Heart left ventricle (tissue), 13 donors: ENCODE data around the gene LECT2.

Source experiments
- POLR2A ChIP-seq, 2 donors: fragments of 450-650 bp; IDR thresholded peaks; one replicate each; pipeline ENCODE4 v1.6.1; 2017; ENCODE audit warnings: antibody characterized with exemption in 2 of 2, mild to moderate bottlenecking in 2 of 2, moderate library complexity in 2 of 2
- TF ChIP-seq, protein P1 (sequence below), 12 donors: fragments of 200-600 bp; sonication (generic) in 4 of 12; IDR thresholded peaks; one replicate each; pipeline versions ENCODE4 v1.5.0 to v1.8.0; 2018 to 2022; ENCODE audit warnings: antibody characterized with exemption in 12 of 12, mild to moderate bottlenecking in 5 of 12
- donor health status: ischemic (EF 13 %, LVEDD 7.1; RV severe dilation, severe dysfunction).
- donor health status: DM: no; HTN: yes; CAD: no.
- donor health status: DM: no; HTN: no; CAD: no.
- donor health status: ischemic (EF 25% LVEDD 6.9; RV normal size, moderate dysfunction).
- donor health status: ischemic (EF 25% LVEDD 5.7; RV mildly dilated, moderate dysfunction).
- donor health status: ischemic (EF 35%, LVEDD 5.7; RV mildly dilated, moderate dysfunction).
- donor health status: nonischemic (EF 11% LVEDD 7.7; RV severe dilation, severe dysfunction).
- donor health status: DM: yes; HTN: yes; CAD: no.
- donor health status: PGD.
- donor health status: ischemic (EF 29% LVEDD 5.4; RV normal size, mild dysfunction).
- donor health status: nonischemic (EF 23%, LVEDD 6.1; RV moderate dilation, normal function).

DNA sequence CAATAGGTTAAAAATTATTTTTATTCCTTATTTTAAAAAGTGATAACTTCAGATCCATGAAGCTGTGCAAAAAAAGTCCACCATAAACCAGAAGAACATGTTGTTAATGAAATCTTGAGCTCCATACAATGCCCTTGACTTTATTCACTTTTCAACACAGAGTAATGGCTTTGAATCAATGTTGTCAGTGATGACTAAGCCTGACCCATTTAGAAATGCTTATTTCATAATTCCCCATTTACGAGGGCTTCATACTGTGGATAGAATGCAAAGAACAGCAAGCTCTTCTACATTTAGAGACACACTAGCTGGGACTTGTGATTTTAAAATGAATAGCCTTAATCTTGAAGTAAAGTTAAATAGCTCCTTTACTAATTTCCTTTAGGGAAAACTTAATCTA lies 33.4 kb downstream of the LECT2 start:
- TF ChIP-seq, protein P1, sequence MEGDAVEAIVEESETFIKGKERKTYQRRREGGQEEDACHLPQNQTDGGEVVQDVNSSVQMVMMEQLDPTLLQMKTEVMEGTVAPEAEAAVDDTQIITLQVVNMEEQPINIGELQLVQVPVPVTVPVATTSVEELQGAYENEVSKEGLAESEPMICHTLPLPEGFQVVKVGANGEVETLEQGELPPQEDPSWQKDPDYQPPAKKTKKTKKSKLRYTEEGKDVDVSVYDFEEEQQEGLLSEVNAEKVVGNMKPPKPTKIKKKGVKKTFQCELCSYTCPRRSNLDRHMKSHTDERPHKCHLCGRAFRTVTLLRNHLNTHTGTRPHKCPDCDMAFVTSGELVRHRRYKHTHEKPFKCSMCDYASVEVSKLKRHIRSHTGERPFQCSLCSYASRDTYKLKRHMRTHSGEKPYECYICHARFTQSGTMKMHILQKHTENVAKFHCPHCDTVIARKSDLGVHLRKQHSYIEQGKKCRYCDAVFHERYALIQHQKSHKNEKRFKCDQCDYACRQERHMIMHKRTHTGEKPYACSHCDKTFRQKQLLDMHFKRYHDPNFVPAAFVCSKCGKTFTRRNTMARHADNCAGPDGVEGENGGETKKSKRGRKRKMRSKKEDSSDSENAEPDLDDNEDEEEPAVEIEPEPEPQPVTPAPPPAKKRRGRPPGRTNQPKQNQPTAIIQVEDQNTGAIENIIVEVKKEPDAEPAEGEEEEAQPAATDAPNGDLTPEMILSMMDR (IDR thresholded peaks at IDR 0.05) = no peak
- no peak for TF ChIP-seq POLR2A (IDR thresholded peaks at IDR 0.05)
